Activated T-cell treated with anti-CD3 and anti-CD28 coated beads, Interleukin-2, amount 50 U/mL, for 1 hour (primary cell): ENCODE measurements around the gene MRAP2.
"Not testable (repeated sequence)": the region's sequence is repeated elsewhere in the genome, so short reads cannot be mapped to it uniquely, and the experiment has no call there.

Source experiments
- DNase-seq: peaks from one replicate; pipeline ENCODE4 v3.0.0-alpha.2; 2020

MRAP2 gene

GRCh38 chr6:84033523-84034451 lies at the start of gene MRAP2:
Gene MRAP2, plus strand, starts transcription at chr6:84033772. Its CDS starts 21,547 bp downstream, at chr6:84055319.
- DNase-seq: no peak

- DNase-seq: no peak
Observed at GRCh38 chr6:83984411-83984810, 49.2 kb upstream of the MRAP2 start.

GRCh38 chr6:83985308-83985713 lies 48.3 kb upstream of the MRAP2 start:
- DNase-seq: no peak

GRCh38 chr6:83985715-83986114 lies 47.9 kb upstream of the MRAP2 start:
- no peak for DNase-seq

GRCh38 chr6:83998021-83998584 lies 35.5 kb upstream of the MRAP2 start:
- DNase-seq: no peak

- no peak for DNase-seq
Observed at GRCh38 chr6:84001119-84001518, 32.5 kb upstream of the MRAP2 start.

- DNase-seq: no peak
Observed at GRCh38 chr6:84002226-84002625, 31.3 kb upstream of the MRAP2 start.

GRCh38 chr6:84003131-84003530 lies 30.4 kb upstream of the MRAP2 start:
- no peak for DNase-seq

- no peak for DNase-seq
Observed at GRCh38 chr6:84003654-84004053, 29.9 kb upstream of the MRAP2 start.

GRCh38 chr6:84007871-84008270 lies 25.7 kb upstream of the MRAP2 start:
- DNase-seq: no peak

- no peak for DNase-seq
Observed at GRCh38 chr6:84013354-84013753, 20.2 kb upstream of the MRAP2 start.

GRCh38 chr6:84013931-84014330 lies 19.6 kb upstream of the MRAP2 start:
- DNase-seq: no peak

- no peak for DNase-seq
Observed at GRCh38 chr6:84016029-84016428, 17.5 kb upstream of the MRAP2 start.

GRCh38 chr6:84017709-84018452 lies 15.7 kb upstream of the MRAP2 start:
- no peak for DNase-seq

- DNase-seq: no peak
Observed at GRCh38 chr6:84018453-84019061, 15.0 kb upstream of the MRAP2 start.

GRCh38 chr6:84019141-84019841 lies 14.3 kb upstream of the MRAP2 start:
- DNase-seq: no peak

GRCh38 chr6:84019842-84020211 lies 13.7 kb upstream of the MRAP2 start:
- no peak for DNase-seq

- DNase-seq: no peak
Observed at GRCh38 chr6:84021625-84022024, 11.9 kb upstream of the MRAP2 start.

- no peak for DNase-seq
Observed at GRCh38 chr6:84026721-84027164, 6.8 kb upstream of the MRAP2 start.

GRCh38 chr6:84027340-84028181 lies 6.0 kb upstream of the MRAP2 start:
- DNase-seq: no peak

- DNase-seq: no peak
Observed at GRCh38 chr6:84028350-84028749, 5.2 kb upstream of the MRAP2 start.

- not testable (repeated sequence) for DNase-seq
Observed at GRCh38 chr6:84032000-84032399, 1.6 kb upstream of the MRAP2 start.
